Effector memory CD4-positive, alpha-beta T cell (primary cell): Measurements from ENCODE around the gene CAMK4.

ENCODE experiments used
- DNase-seq, 3 donors: peaks; one replicate each; pipeline ENCODE4 v3.0.0-alpha.2; 2020
- H3K27ac ChIP-seq: 2 replicates; pipeline ENCODE4 v1.7.0; 2013; ENCODE audit warnings: mild to moderate bottlenecking, low read length, moderate library complexity; ENCODE audit not compliant: insufficient read depth, poor library complexity, severe bottlenecking
- H3K27me3 ChIP-seq: replicated peaks from 2 replicates; pipeline ENCODE4 v1.7.0; 2013; ENCODE audit warnings: mild to moderate bottlenecking, low read length; ENCODE audit not compliant: insufficient read depth, control insufficient read depth, poor library complexity, severe bottlenecking
- H3K36me3 ChIP-seq: 2 replicates; pipeline ENCODE4 v1.7.0; 2013; ENCODE audit warnings: mild to moderate bottlenecking, low read length, moderate library complexity; ENCODE audit not compliant: control insufficient read depth, insufficient read depth
- H3K4me1 ChIP-seq: 2 replicates; pipeline ENCODE4 v1.7.0; 2013; ENCODE audit warnings: low read length, mild to moderate bottlenecking; ENCODE audit not compliant: control insufficient read depth, insufficient read depth, poor library complexity, severe bottlenecking
- H3K4me3 ChIP-seq: 2 replicates; pipeline ENCODE4 v1.7.0; 2013; ENCODE audit warnings: low read length, low read depth, mild to moderate bottlenecking; ENCODE audit not compliant: insufficient read depth, poor library complexity, severe bottlenecking
- H3K9me3 ChIP-seq: 2 replicates; pipeline ENCODE4 v1.7.0; 2013; ENCODE audit warnings: mild to moderate bottlenecking, low read length, moderate library complexity; ENCODE audit not compliant: control insufficient read depth

Gene CAMK4

DNA sequence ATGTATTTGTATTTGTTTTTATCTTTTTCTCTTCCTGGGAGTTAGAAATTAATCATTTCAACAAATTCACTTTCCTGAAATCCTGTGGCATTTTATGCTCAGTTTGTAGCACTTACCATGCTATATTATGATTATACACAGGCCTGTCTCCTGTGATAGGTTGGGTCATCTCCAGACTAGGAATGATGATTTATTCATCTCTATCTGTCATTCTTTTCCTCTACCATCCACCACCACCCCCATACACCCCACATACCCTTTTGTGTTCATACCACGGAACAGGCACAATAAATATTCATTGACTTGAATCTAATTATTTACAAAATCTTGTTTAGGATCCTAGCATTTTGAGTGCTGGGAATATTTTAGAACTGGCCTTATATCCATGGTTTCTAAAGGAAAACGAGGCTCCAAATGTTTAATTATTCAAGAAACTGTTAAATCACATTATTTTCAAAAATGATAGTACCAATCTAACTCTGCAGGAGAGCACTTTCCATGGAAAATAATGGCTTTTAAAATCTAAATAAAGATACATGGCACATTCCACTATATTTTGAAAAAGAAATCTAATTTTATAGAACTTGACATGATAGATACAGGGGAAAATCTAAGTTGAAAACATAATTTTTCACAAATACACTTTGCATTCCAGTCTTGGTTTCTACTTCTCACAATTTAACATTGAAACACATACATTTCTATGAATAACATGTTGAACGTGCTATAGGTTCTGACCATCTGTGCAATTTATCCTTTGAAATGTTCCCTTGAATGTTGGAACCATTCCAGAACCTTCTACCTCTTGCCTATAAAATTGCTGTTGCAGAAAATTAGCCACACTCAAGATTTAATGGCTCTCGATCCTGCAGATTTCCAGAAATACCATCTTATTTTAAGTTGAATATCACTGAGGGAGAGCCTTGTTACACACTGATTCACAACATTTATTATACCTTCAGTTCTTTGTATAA, 198.8 kb downstream of the CAMK4 start:
- no peak overlapping the region for H3K4me3 ChIP-seq
- no peaks in the 10 kb centered on the region for H3K27me3 ChIP-seq
- no peaks in the 10 kb centered on the region for H3K4me1 ChIP-seq
- no peak overlapping the region for H3K27ac ChIP-seq
- peaks cover 24% of the 10 kb centered on the region for H3K36me3 ChIP-seq
- DNase-seq, result no peak
- H3K9me3 ChIP-seq, result peaks cover 2% of the 10 kb centered on the region

DNA sequence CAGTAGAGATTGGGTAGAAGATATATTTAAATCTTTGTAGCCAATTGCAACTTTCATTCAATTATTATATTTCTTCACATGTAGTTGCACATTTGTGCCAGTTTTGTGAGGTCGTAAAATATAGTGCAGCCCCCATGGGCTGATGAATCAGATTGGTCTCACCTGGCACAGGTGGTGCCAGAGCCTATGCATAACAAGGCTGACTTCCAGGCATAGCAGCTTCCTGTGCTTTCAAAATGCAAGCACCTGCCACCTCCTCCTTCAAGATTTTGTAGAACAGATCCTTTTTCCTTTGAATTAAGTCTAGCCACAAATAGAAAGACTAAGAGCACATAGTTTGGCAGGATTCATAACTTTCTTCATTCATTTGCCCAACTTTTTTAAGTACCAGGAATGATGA, 201.0 kb downstream of the CAMK4 start:
- DNase-seq, result no peak
- H3K4me1 ChIP-seq, result no peaks in the 10 kb centered on the region
- no peak overlapping the region for H3K4me3 ChIP-seq
- peaks cover 24% of the 10 kb centered on the region for H3K36me3 ChIP-seq
- H3K27ac ChIP-seq, result no peak overlapping the region
- no peaks in the 10 kb centered on the region for H3K9me3 ChIP-seq
- no peaks in the 10 kb centered on the region for H3K27me3 ChIP-seq

DNA sequence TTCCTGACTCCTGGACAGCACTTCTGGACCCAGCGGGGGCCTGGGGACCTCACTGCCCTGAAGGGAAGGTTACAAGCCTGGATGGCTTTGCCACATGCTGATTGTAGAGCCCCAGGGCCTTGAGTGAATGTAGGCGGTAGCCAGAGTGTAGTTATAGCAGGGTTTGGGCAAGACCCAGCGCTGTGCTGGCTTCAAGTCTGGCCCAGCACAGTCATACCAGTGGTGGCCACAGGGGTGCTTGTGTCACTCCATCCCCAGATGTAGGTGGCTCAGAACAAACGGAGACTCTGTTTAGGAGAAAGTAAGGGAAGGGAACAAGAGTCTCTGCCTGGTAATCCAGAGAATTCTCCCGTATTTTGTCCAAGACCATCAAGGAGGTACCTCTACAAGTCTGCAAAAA, 203.6 kb downstream of the CAMK4 start:
- H3K4me1 ChIP-seq, result no peaks in the 10 kb centered on the region
- no peaks in the 10 kb centered on the region for H3K9me3 ChIP-seq
- H3K36me3 ChIP-seq, result peaks cover 24% of the 10 kb centered on the region
- H3K27ac ChIP-seq, result no peak overlapping the region
- no peak overlapping the region for H3K4me3 ChIP-seq
- no peaks in the 10 kb centered on the region for H3K27me3 ChIP-seq
- no peak for DNase-seq

DNA sequence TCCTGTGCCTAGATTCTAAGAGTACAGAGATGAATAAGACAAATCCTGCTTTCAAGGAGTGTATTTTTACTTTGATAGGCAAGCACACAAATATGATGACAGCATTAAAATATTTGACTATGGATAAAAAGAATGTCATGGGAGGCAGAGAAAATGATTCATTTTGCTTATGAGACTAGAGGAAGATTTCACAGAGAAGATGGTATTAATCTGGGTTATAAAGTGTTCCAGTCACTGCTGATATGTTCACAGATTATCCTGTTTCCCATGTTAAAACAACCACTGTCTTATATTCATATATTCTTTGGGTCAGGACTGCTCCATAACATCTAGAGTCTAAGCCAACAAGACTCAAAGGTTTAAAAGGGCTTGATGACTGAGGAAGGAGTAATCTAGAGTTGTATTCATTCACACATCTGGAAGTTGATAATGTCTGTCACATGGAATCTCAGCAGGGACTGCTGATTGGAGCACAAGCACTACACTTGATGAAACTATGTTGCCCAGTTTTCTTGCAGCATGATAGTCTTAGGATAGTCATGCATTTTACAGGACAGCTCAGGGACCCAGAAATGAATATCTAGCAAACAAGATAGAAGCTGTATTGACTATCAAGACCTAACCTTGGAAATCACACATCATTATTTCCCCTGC, 208.8 kb downstream of the CAMK4 start:
- Histone ChIP-seq H3K27me3 (no peaks in the 10 kb centered on the region), H3K4me1 (no peaks in the 10 kb centered on the region), H3K4me3 (no peak overlapping the region), H3K27ac (no peak overlapping the region), H3K9me3 (no peaks in the 10 kb centered on the region), H3K36me3 (no peaks in the 10 kb centered on the region)
- DNase-seq, result no peak

DNA sequence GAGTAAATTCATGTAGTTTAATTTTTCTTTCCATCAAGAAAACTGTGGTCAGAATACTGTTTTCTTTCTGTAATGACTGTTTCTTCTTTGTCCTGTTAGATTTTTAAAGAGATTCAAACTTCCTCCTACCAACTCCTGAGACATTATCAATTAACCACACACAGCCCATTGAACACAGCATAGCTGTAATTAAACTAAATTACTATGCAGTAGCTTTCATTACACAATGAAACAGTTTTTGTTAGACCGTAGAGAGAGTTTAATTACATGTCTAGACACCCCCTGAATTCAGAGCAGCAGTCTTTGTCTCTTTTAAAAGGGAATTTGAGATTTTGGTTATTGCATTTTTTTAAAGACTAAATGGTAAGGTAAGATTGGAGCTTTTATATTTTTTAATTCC, 210.6 kb downstream of the CAMK4 start:
- DNase-seq, result no peak
- H3K27ac ChIP-seq, result no peak overlapping the region
- no peak overlapping the region for H3K4me3 ChIP-seq
- no peaks in the 10 kb centered on the region for H3K36me3 ChIP-seq
- no peaks in the 10 kb centered on the region for H3K9me3 ChIP-seq
- no peaks in the 10 kb centered on the region for H3K4me1 ChIP-seq
- H3K27me3 ChIP-seq, result no peaks in the 10 kb centered on the region

DNA sequence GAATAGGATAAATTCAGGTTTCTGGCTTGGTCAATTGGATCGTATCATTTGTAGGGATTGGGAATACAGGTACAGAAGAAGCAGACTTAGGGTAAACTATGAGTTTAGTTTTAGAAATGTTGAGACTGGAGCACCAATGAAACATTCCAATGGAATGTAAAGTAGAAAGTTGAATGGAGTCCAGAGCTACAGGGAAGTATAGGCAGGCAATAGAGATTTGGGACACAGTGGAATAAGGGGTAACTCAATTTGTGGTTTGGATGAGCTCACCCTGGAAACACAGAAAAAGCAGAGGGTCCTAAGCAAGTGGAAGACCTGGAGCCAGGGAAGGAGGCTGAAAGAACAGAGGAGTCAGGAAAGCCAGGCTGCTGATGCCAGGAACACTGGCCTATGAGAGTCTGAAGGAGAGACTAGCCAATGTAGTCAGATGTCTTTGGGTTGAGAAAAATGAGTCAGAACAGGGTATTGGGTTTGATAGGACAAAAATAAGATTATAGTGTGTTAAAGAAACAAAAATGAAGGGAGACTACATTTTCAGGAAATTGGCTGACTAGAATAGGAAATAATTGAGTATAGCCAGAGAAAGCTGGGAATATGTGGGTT, 215.4 kb downstream of the CAMK4 start:
- H3K4me3 ChIP-seq, result no peak overlapping the region
- H3K36me3 ChIP-seq, result peaks cover 7% of the 10 kb centered on the region
- H3K9me3 ChIP-seq, result no peaks in the 10 kb centered on the region
- no peak overlapping the region for H3K27ac ChIP-seq
- DNase-seq, result no peak
- H3K4me1 ChIP-seq, result no peaks in the 10 kb centered on the region
- no peaks in the 10 kb centered on the region for H3K27me3 ChIP-seq

DNA sequence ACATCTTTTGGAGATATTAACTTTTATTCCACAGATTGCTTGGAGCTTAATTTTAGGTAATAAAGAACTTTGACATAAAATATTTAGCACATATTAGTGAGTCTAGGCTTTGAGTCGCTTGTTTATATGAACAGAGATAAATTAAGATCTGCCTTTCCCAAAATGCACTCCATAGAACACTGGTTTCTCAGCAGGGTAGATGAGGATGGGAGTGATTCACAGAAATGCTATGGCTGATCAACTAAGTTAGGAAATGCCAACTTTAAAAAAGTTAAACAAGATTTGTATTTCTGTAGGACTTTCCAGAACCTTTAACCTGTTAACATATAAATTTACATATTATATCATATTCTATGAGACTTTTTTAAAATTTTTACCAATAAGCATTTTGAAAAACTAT, 222.9 kb downstream of the CAMK4 start:
- H3K4me1 ChIP-seq, result no peaks in the 10 kb centered on the region
- DNase-seq, result no peak
- H3K27ac ChIP-seq, result no peak overlapping the region
- no peaks in the 10 kb centered on the region for H3K27me3 ChIP-seq
- H3K4me3 ChIP-seq, result no peak overlapping the region
- H3K9me3 ChIP-seq, result no peaks in the 10 kb centered on the region
- peaks cover 48% of the 10 kb centered on the region for H3K36me3 ChIP-seq

DNA sequence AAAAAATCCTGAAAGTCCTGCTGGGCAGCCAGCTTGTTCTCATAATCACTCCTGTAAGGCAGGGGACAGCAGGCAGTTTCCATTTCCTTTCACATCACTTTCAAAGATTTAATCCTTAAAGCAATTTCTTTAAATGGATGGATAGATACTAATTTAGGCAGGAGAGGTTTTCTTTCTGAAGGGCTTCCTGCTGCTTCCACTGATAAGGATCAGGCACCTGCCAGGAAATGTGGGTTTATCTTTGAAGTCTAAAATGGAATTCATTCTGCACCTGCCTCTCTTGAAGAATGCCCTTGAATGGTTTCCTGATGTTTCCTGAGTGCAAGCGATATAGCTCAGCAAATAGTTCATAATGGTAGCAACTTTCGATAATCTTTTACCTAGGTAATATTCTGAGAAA, 223.6 kb downstream of the CAMK4 start:
- Histone ChIP-seq H3K27ac (no peak overlapping the region), H3K27me3 (no peaks in the 10 kb centered on the region), H3K9me3 (no peaks in the 10 kb centered on the region), H3K4me1 (no peaks in the 10 kb centered on the region), H3K4me3 (no peak overlapping the region), H3K36me3 (peaks cover 49% of the 10 kb centered on the region)
- no peak for DNase-seq

DNA sequence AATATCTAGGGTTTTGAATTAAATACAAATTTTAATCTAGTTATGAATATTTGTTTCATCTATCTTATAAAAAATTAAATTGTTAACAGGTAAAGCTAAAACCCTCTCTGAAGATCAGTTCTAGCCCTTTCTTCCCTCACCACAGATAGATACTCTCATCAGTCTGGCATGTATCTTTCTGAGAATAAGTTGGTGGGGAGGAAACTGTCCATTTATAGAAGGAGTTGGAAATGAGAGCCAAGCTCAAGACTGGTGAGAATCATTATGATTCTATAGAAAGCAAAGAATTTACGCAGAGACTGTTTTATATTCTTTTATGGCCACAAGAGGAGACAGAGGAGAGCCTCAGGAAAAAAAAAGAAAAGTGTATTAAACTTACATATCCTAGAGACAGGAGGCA, 229.1 kb downstream of the CAMK4 start:
- no peak overlapping the region for H3K4me3 ChIP-seq

DNA sequence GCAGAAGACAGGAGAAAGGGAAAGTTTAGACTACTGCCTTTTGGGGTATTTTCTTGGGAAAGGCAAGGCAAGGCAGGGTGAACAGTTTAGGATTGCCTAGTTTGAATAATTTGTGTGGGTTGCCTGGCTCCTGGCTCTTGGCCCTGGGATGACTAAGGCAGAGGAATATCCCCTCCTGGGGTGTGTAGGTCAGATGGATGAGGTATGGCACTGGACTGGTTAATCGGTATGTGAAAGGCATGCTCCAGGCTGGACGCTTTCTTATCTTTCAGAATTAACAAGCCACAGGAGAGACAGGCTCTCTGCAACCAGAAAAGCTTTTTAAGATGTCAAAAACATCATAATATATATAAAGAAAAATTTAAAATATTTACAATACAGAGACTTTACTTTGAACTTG, 229.6 kb downstream of the CAMK4 start:
- H3K4me1 ChIP-seq, result no peaks in the 10 kb centered on the region
- no peak for DNase-seq
- no peak overlapping the region for H3K4me3 ChIP-seq
- H3K27ac ChIP-seq, result no peak overlapping the region
- H3K9me3 ChIP-seq, result no peaks in the 10 kb centered on the region
- H3K36me3 ChIP-seq, result peaks cover 38% of the 10 kb centered on the region
- H3K27me3 ChIP-seq, result no peaks in the 10 kb centered on the region

More for the DNA sequence above, 229.1 kb downstream of the CAMK4 start:
- Histone ChIP-seq H3K9me3 (no peaks in the 10 kb centered on the region), H3K27ac (no peak overlapping the region), H3K36me3 (peaks cover 39% of the 10 kb centered on the region), H3K4me1 (no peaks in the 10 kb centered on the region), H3K27me3 (no peaks in the 10 kb centered on the region)
- no peak for DNase-seq
